ENCODE data around the gene CREM.
A peak's percentile ranks its signal among the peaks of the same experiment; 100 is the strongest.

CREM gene

GRCh38 chr10:35191523-35191922 lies 64.9 kb downstream of the CREM start:
- TF ChIP-seq, protein P1, sequence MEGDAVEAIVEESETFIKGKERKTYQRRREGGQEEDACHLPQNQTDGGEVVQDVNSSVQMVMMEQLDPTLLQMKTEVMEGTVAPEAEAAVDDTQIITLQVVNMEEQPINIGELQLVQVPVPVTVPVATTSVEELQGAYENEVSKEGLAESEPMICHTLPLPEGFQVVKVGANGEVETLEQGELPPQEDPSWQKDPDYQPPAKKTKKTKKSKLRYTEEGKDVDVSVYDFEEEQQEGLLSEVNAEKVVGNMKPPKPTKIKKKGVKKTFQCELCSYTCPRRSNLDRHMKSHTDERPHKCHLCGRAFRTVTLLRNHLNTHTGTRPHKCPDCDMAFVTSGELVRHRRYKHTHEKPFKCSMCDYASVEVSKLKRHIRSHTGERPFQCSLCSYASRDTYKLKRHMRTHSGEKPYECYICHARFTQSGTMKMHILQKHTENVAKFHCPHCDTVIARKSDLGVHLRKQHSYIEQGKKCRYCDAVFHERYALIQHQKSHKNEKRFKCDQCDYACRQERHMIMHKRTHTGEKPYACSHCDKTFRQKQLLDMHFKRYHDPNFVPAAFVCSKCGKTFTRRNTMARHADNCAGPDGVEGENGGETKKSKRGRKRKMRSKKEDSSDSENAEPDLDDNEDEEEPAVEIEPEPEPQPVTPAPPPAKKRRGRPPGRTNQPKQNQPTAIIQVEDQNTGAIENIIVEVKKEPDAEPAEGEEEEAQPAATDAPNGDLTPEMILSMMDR (IDR thresholded peaks at IDR 0.05; ENCODE audit: low read depth, low read length): no peak
- DNase-seq (ENCODE audit: extremely low read depth, low read depth): no peak

GRCh38 chr10:35192645-35193249 lies 66.1 kb downstream of the CREM start:
- TF ChIP-seq, protein P1 (IDR thresholded peaks at IDR 0.05; ENCODE audit: low read depth, low read length): no peak
- DNase-seq (ENCODE audit: extremely low read depth, low read depth): no peak

DNA sequence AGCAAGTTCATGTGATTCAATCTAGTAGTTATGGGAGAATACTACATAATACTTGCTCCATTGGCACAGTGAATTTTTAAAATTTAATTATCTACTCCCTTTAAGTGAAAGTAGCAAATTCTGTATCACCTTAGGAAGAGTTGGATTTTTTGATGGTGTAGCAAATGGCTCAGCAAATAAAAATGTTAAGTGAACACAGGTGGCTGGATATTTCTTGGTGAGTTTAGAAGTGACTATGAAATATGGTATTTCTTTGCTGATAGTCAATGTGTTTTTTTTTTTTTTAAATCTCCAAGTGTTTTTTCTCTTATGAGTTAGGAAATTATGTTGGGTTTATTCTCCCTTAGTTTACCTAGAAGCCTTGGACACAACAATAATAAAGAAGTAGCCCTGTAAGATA lies 67.8 kb downstream of the CREM start:
- DNase-seq (ENCODE audit: extremely low read depth, low read depth): no peak
- TF ChIP-seq, protein P1 (IDR thresholded peaks at IDR 0.05; ENCODE audit: low read depth, low read length): no peak

DNA sequence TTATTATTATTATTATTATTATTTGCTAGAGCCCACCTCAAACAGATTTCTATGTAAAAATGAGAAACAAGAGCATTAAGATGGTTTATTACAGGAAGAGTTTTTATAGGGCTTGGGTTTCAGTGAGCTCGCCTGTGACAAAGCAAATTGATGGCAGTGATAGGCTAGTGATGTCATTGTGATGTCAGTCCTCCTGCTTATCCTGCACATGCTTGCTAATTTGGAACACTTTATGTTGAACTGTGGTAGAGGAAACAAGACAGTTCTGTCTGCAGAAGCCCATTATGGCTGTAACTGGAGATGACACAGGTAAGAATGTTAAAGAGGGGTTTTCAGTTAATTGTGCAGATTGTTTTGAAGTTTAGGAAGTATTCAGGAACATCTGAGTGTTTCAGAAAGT lies 68.3 kb downstream of the CREM start:
- TF ChIP-seq, protein P1 (IDR thresholded peaks at IDR 0.05; ENCODE audit: low read depth, low read length): no peak

GRCh38 chr10:35195361-35196306 lies 69.0 kb downstream of the CREM start:
- TF ChIP-seq, protein P1 (IDR thresholded peaks at IDR 0.05; ENCODE audit: low read depth, low read length): peak; percentile 85
- peak; percentile 78 for DNase-seq (ENCODE audit: extremely low read depth, low read depth)

More for the DNA sequence above, 68.3 kb downstream of the CREM start:
- DNase-seq (ENCODE audit: extremely low read depth, low read depth): no peak

- DNase-seq (ENCODE audit: extremely low read depth, low read depth): no peak
- TF ChIP-seq, protein P1 (IDR thresholded peaks at IDR 0.05; ENCODE audit: low read depth, low read length): no peak
Observed at GRCh38 chr10:35200487-35200886, 73.8 kb downstream of the CREM start.

DNA sequence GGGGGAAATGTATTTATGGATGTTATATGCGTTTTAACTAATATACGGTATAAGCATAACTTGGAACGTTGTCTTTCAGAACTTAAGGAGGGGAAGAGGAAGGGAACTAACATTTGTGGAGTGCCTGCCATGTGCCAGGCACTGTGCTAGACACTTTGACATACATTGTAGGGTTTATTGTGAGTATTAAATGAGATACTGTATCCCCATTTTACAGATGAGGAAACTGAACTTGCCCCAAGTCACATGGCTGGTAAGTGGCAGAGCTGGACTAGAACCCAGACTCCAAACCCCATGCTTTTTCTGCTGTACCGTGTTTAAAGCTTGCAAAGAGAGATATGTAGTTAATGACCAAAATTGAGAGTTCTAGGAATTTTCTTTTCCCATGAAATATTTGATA lies 74.6 kb downstream of the CREM start:
- DNase-seq (ENCODE audit: extremely low read depth, low read depth): no peak
- TF ChIP-seq, protein P1 (IDR thresholded peaks at IDR 0.05; ENCODE audit: low read depth, low read length): no peak

Data from AG09319 (cell line).